Activated CD8-positive, alpha-beta memory T cell treated with anti-CD3 and anti-CD28 coated beads, Interleukin-2, amount 10 ng/mL, durations not matched to agents 7 days and 5 days (primary cell): ENCODE results near the gene NUCKS1. TPM values are rescaled to one million over a fixed set of nuclear protein-coding genes. Genes with fewer than 3 reads are reported as not detected.

Experiments
- ATAC-seq: fragments of 150-1000 bp; cut with Tn5 transposase; one replicate; pipeline ENCODE4 v1.10.0; 2021; ENCODE audit warnings: moderate library complexity
- CTCF ChIA-PET: fragments of 350-600 bp; sonication (Branson Sonifier 250); formaldehyde crosslinking; loops from one replicate; lab custom pipeline; 2021; ENCODE audit warnings: antibody characterized with exemption; lab: Charles Lee
- DNase-seq: peaks from one replicate; pipeline ENCODE4 v3.0.0-alpha.2; 2020
- H3K27ac Mint-ChIP-seq: one replicate; pipeline ENCODE4 v1.8.0; 2021; ENCODE audit warnings: mild to moderate bottlenecking, mixed read lengths
- H3K27me3 Mint-ChIP-seq: one replicate; pipeline ENCODE4 v1.8.0; 2021; ENCODE audit warnings: mixed read lengths
- H3K36me3 Mint-ChIP-seq: one replicate; pipeline ENCODE4 v1.8.0; 2021; ENCODE audit warnings: mild to moderate bottlenecking, mixed read lengths
- H3K4me1 Mint-ChIP-seq: one replicate; pipeline ENCODE4 v1.8.0; 2021; ENCODE audit warnings: mixed read lengths
- H3K4me3 Mint-ChIP-seq: one replicate; pipeline ENCODE4 v1.8.0; 2021; ENCODE audit warnings: mild to moderate bottlenecking, moderate library complexity, mixed read lengths
- H3K9me3 Mint-ChIP-seq: one replicate; pipeline ENCODE4 v1.8.0; 2022; ENCODE audit warnings: low read depth, mixed read lengths
- total RNA-seq, 2 experiments: library from RNA; stranded (reverse); gene quantifications; one replicate each; pipeline ENCODE4 v1.2.3, GENCODE V29; 2021

Gene NUCKS1
- total RNA-seq, 2 experiments from 2014 or later: 179 to 211 TPM

DNA sequence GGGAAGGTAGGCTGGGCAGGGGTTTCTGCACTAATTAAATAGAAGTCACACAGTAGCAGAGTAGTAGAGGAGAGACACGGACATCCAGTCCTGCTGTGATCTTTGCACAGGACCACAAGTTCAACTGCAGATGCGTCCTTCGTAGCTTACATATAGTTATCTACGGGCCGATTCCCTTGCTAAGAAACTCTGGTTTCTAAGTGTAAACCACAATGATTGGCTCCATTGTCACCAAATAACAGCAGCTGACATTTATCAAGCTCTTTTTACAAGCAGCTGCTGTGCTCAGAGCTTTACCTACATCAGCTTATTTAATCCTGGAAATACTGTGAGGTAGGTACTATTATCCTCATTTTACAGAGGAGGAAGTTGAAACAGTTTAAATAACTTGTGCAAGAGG, 72.8 kb downstream of the NUCKS1 start:
- Mint-ChIP-seq H3K4me1 (peaks cover 13% of the 10 kb centered on the region), H3K27ac (no peak overlapping the region), H3K27me3 (peaks cover 43% of the 10 kb centered on the region), H3K4me3 (no peak overlapping the region), H3K36me3 (no peaks in the 10 kb centered on the region), H3K9me3 (no peaks in the 10 kb centered on the region)
- DNase-seq (no peak), ATAC-seq (no peak)
- CTCF ChIA-PET: interaction anchor here (1.1 to 2.1 kb wide), 3 partner anchors 18 to 86 kb away, joined by 7 to 12 read pairs (median 11); no protein-coding TSS in a partner anchor

DNA sequence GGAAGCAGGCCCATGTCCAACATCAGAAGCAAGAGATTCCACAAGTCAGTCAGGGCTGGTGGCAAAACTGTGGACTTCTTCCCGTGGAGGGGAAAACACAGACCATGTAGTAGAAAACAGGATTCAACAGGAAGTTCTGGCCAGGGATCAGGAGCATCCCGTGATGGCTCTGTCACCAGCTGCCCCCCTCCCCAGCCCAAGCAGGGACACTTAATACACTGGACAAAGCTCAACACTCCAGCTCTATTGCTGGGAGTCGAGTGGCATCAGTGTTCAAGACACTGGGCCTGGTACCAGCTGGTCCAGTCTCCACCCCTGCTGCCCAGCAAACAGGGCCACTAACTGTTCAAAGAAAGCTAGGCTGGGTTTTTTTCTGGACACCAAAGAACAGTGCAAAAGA, 73.4 kb downstream of the NUCKS1 start:
- Mint-ChIP-seq H3K4me1 (peaks cover 19% of the 10 kb centered on the region), H3K9me3 (no peaks in the 10 kb centered on the region), H3K27ac (no peak overlapping the region), H3K4me3 (no peak overlapping the region), H3K36me3 (no peaks in the 10 kb centered on the region), H3K27me3 (peaks cover 45% of the 10 kb centered on the region)
- no peak for ATAC-seq
- CTCF ChIA-PET: interaction anchor here (0.5 to 2.1 kb wide), 4 partner anchors 17 to 85 kb away, joined by 6 to 12 read pairs (median 9); no protein-coding TSS in a partner anchor
- no peak for DNase-seq

DNA sequence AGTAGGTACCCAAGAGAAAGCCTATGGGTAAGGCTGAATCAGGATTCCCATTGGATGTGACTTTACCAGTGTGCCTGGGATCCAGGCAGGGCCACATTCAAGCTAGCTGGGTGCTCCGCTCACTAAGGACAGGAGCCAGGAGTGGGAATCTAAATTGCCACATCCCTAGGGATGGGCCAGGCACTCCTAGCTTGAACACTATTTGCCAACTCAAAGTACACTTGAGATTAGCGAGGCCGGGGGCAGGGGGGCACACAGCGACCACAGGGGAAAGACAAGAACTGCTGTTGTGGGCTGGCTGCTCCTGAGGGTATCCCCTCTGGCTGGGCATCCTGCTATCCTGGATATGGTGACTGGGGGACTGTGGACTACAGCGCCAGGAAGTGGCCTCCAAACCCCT, 74.0 kb downstream of the NUCKS1 start:
- Mint-ChIP-seq H3K36me3 (no peaks in the 10 kb centered on the region), H3K27me3 (peaks cover 43% of the 10 kb centered on the region), H3K4me3 (no peak overlapping the region), H3K4me1 (peaks cover 22% of the 10 kb centered on the region), H3K9me3 (no peaks in the 10 kb centered on the region), H3K27ac (no peak overlapping the region)
- DNase-seq (no peak), ATAC-seq (no peak)
- CTCF ChIA-PET: interaction anchor here (0.5 to 2.1 kb wide), 2 partner anchors 16 to 18 kb away, joined by 6 to 11 read pairs; no protein-coding TSS in a partner anchor

DNA sequence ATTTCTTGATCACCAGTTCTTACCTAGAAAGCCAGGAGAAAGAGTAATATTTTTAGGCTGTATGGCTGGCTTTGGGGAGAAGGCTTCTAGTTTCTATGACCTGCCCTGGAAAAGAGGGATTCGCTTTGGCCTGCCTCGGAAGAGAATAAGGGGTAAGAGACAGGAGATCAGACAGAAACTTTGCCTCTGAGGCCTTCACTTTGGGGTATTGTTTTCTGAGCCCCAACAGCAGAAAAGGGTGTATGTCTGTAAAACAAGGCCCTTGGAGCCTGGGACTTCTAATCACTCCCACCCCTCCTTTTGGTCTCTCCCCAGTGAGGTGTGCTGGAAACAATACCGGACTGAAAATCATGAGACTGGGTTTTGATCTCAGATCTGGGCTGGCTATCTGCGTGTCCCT, 74.7 kb downstream of the NUCKS1 start:
- no peaks in the 10 kb centered on the region for H3K36me3 Mint-ChIP-seq
- no peak overlapping the region for H3K27ac Mint-ChIP-seq
- H3K4me3 Mint-ChIP-seq: no peak overlapping the region
- CTCF ChIA-PET: interaction anchor here (0.8 to 1.2 kb wide), 2 partner anchors 18 to 71 kb away, joined by 3 read pairs; no protein-coding TSS in a partner anchor
- no peaks in the 10 kb centered on the region for H3K9me3 Mint-ChIP-seq
- DNase-seq (no peak), ATAC-seq (no peak)
- H3K27me3 Mint-ChIP-seq: peaks cover 38% of the 10 kb centered on the region
- H3K4me1 Mint-ChIP-seq: peaks cover 18% of the 10 kb centered on the region

- Mint-ChIP-seq H3K36me3 (no peaks in the 10 kb centered on the region), H3K27me3 (peaks cover 47% of the 10 kb centered on the region), H3K9me3 (no peaks in the 10 kb centered on the region), H3K4me3 (no peak overlapping the region), H3K4me1 (peaks cover 10% of the 10 kb centered on the region), H3K27ac (no peak overlapping the region)
- CTCF ChIA-PET: interaction anchor here (1.0 to 7.2 kb wide), 2 partner anchors 15 to 110 kb away, joined by 3 to 70 read pairs; no protein-coding TSS in a partner anchor
- ATAC-seq (no peak), DNase-seq (no peak)
These were observed 77.0 kb downstream of the NUCKS1 start for GRCh38 chr1:205672970-205673369.

DNA sequence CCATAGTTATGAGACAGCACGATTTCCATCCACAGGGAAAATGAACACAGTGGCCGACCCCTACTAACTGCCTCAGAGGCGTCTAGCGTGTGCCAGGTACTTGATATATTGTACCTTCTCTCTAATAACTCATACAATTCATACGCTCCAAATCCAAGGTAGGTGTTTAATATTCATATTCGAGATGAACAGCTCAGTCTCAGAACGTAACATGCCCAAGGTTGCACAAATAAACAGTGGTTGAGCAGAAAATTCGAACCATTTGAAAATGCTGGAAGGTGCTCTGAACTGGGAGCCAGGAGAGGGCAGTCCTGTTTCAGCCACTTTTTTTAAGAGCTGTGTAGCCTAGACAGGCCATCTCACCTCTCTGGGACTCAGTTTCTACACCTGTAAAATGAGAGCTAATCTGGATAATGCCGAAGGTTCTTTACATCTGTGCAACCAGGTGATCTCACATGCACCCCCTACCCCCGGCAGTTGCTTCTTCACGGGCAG, 77.5 kb downstream of the NUCKS1 start:
- DNase-seq: no peak
- ATAC-seq: no peak
- CTCF ChIA-PET: interaction anchor here (1.0 to 7.2 kb wide), 2 partner anchors 15 to 110 kb away, joined by 3 to 70 read pairs; no protein-coding TSS in a partner anchor
- Mint-ChIP-seq H3K4me3 (no peak overlapping the region), H3K36me3 (no peaks in the 10 kb centered on the region), H3K27me3 (peaks cover 50% of the 10 kb centered on the region), H3K9me3 (no peaks in the 10 kb centered on the region), H3K4me1 (peaks cover 10% of the 10 kb centered on the region), H3K27ac (no peak overlapping the region)

GRCh38 chr1:205670611-205671430, 79.2 kb downstream of the NUCKS1 start:
- DNase-seq (no peak), ATAC-seq (no peak)
- Mint-ChIP-seq H3K27ac (no peak overlapping the region), H3K4me1 (peaks cover 10% of the 10 kb centered on the region), H3K36me3 (no peaks in the 10 kb centered on the region), H3K27me3 (peaks cover 50% of the 10 kb centered on the region), H3K9me3 (no peaks in the 10 kb centered on the region), H3K4me3 (no peak overlapping the region)
- CTCF ChIA-PET: interaction anchor here (0.6 to 7.2 kb wide), 3 partner anchors 11 to 114 kb away, joined by 3 to 70 read pairs (median 4); no protein-coding TSS in a partner anchor

DNA sequence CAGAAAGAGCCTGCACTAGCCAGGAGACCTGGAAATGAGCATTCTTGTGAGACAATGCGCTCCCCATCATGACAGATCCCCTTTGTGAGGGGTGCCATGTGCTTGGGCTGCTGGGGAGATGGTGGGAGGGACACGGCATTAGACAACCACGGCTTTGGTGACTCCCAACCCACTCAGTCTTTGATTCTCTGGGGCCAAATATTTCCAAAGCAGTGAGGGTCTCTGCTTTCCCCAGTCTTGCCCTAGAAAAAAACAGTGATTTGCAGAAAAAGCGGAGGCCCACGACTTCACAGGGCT, 79.9 kb downstream of the NUCKS1 start:
- ATAC-seq (no peak), DNase-seq (no peak)
- peaks cover 10% of the 10 kb centered on the region for H3K4me1 Mint-ChIP-seq
- H3K4me3 Mint-ChIP-seq: no peak overlapping the region
- CTCF ChIA-PET: interaction anchor here (0.8 to 7.2 kb wide), 3 partner anchors 10 to 41 kb away, joined by 3 to 70 read pairs (median 4); partner anchors contain the start of gene SLC45A3
- no peaks in the 10 kb centered on the region for H3K36me3 Mint-ChIP-seq
- H3K9me3 Mint-ChIP-seq: no peaks in the 10 kb centered on the region
- H3K27me3 Mint-ChIP-seq: peaks cover 49% of the 10 kb centered on the region
- no peak overlapping the region for H3K27ac Mint-ChIP-seq

GRCh38 chr1:205669341-205670149, 80.4 kb downstream of the NUCKS1 start:
- CTCF ChIA-PET: interaction anchor here (0.8 to 7.2 kb wide), 3 partner anchors 10 to 42 kb away, joined by 3 to 70 read pairs (median 4); partner anchors contain the start of gene SLC45A3
- Mint-ChIP-seq H3K4me1 (peaks cover 10% of the 10 kb centered on the region), H3K36me3 (no peaks in the 10 kb centered on the region), H3K27me3 (peaks cover 49% of the 10 kb centered on the region), H3K9me3 (no peaks in the 10 kb centered on the region), H3K27ac (no peak overlapping the region), H3K4me3 (no peak overlapping the region)
- DNase-seq: no peak
- ATAC-seq: no peak

DNA sequence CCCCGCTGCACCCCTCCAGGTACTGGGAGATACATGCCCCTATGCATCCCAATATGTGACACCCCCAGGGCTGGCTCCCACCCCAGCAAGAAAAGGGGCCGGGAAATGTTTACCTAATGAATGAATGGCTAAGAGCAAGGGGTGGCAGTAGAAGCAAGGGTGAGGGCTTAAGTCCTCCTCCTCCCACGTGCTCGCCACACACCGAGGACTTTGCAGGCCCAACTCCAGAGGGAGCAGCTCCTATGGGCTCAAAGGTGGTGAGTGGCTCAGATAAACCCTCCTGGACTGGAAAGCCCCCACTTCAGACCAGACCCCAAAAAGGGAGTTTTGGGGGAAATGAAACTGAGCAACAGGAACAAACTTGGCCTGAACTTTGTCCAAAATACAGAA, 81.0 kb downstream of the NUCKS1 start:
- no peak for DNase-seq
- H3K9me3 Mint-ChIP-seq: no peaks in the 10 kb centered on the region
- no peak overlapping the region for H3K4me3 Mint-ChIP-seq
- CTCF ChIA-PET: interaction anchor here (1.5 to 7.2 kb wide), 2 partner anchors 11 kb away, joined by 4 to 70 read pairs; partner anchors contain the start of gene SLC45A3
- ATAC-seq: no peak
- H3K36me3 Mint-ChIP-seq: no peaks in the 10 kb centered on the region
- H3K4me1 Mint-ChIP-seq: peaks cover 10% of the 10 kb centered on the region
- peaks cover 48% of the 10 kb centered on the region for H3K27me3 Mint-ChIP-seq
- no peak overlapping the region for H3K27ac Mint-ChIP-seq

- no peak overlapping the region for H3K27ac Mint-ChIP-seq
- H3K27me3 Mint-ChIP-seq: peaks cover 39% of the 10 kb centered on the region
- H3K4me3 Mint-ChIP-seq: no peak overlapping the region
- H3K4me1 Mint-ChIP-seq: peaks cover 10% of the 10 kb centered on the region
- H3K9me3 Mint-ChIP-seq: no peaks in the 10 kb centered on the region
- ATAC-seq (no peak), DNase-seq (no peak)
- no peaks in the 10 kb centered on the region for H3K36me3 Mint-ChIP-seq
- CTCF ChIA-PET: interaction anchor here (7.2 kb wide), 1 partner anchor 10 kb away, joined by 70 read pairs; no protein-coding TSS in a partner anchor
These were observed 81.9 kb downstream of the NUCKS1 start for GRCh38 chr1:205667909-205668643.

GRCh38 chr1:205666372-205667166, 83.4 kb downstream of the NUCKS1 start:
- H3K27ac Mint-ChIP-seq: no peak overlapping the region

More at GRCh38 chr1:205666372-205667166, 83.4 kb downstream of the NUCKS1 start:
- H3K4me1 Mint-ChIP-seq: peaks cover 3% of the 10 kb centered on the region
- H3K27me3 Mint-ChIP-seq: peaks cover 24% of the 10 kb centered on the region
- H3K9me3 Mint-ChIP-seq: no peaks in the 10 kb centered on the region
- no peak for ATAC-seq
- CTCF ChIA-PET: interaction anchor here (1.2 to 7.2 kb wide), 3 partner anchors 9 to 45 kb away, joined by 3 to 70 read pairs (median 5); no protein-coding TSS in a partner anchor
- DNase-seq: no peak
- H3K4me3 Mint-ChIP-seq: no peak overlapping the region
- H3K36me3 Mint-ChIP-seq: no peaks in the 10 kb centered on the region
